Measurements from ENCODE around the gene LDLRAD3. TPM values are rescaled to one million over a fixed set of nuclear protein-coding genes. Genes with fewer than 3 reads are reported as not detected.

Gene LDLRAD3
- total RNA-seq, 2 donors from 2014 or later, result 30.8 to 42.5 TPM

DNA sequence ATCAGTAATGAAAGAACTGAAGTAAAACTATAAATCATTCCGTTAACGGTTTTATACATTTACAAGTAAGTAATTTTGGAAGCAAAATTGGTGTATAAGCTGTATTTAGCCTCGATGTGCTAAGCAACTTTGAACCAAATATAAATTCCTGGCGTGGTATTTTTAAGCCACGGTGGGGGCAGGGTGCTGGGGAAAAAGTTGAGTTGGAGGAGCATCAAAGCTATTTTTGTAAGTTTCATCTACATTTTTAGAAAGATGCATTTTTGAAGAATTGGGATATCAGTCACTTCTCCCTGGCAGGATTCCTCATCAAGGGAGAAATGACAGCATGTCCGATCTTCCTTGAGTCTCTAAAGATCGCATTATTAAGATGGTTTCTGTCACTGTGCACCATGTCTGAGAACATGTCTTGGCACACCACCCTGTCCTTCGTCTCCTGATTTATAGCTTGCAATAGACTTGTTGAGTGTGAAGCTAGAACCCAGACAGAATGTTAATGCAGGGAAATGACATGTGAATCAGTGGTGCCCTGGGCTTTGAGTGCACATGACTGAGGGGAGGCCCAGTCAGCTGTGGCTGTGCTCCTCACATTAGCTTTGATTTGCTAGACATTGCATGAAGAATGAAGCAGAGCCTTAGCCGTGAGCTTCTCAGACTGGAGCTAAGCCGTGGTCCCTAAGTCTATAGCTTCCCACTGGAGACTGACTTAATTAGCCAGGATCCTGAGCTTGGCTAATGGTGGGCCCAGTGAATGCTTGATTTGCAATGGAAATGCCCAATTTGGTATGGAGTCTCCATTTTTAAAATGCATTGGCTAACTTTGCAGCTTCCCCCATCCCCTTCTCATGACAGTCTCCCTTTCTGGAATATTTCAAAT is 218.4 kb downstream of the LDLRAD3 start:
- no peaks in the 10 kb centered on the region for H3K27me3 ChIP-seq (replicated peaks; ENCODE audit: insufficient read depth)
- DNase-seq (ENCODE audit: low spot score), result no peak
- H3K27ac ChIP-seq, result no peak overlapping the region
- no peaks in the 10 kb centered on the region for H3K36me3 ChIP-seq
- 74% methylated on average over 10 of the region's 10 CpGs for WGBS
- no peaks in the 10 kb centered on the region for H3K9me3 ChIP-seq
- H3K4me3 ChIP-seq, result no peak overlapping the region
- peaks cover 5% of the 10 kb centered on the region for H3K4me1 ChIP-seq (replicated peaks)
- no peak for TF ChIP-seq POLR2AphosphoS5 (IDR thresholded peaks at IDR 0.05)
- TF ChIP-seq, protein P1, sequence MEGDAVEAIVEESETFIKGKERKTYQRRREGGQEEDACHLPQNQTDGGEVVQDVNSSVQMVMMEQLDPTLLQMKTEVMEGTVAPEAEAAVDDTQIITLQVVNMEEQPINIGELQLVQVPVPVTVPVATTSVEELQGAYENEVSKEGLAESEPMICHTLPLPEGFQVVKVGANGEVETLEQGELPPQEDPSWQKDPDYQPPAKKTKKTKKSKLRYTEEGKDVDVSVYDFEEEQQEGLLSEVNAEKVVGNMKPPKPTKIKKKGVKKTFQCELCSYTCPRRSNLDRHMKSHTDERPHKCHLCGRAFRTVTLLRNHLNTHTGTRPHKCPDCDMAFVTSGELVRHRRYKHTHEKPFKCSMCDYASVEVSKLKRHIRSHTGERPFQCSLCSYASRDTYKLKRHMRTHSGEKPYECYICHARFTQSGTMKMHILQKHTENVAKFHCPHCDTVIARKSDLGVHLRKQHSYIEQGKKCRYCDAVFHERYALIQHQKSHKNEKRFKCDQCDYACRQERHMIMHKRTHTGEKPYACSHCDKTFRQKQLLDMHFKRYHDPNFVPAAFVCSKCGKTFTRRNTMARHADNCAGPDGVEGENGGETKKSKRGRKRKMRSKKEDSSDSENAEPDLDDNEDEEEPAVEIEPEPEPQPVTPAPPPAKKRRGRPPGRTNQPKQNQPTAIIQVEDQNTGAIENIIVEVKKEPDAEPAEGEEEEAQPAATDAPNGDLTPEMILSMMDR (IDR thresholded peaks at IDR 0.05), result no peak
- intact Hi-C loops (cut with DNase I), result no loop called here

- 81% methylated on average over 5 of the region's 5 CpGs for WGBS
- Histone ChIP-seq H3K4me3 (no peak overlapping the region), H3K36me3 (no peaks in the 10 kb centered on the region), H3K27me3 (replicated peaks; ENCODE audit: insufficient read depth) (no peaks in the 10 kb centered on the region), H3K9me3 (no peaks in the 10 kb centered on the region), H3K27ac (no peak overlapping the region), H3K4me1 (replicated peaks) (peaks cover 5% of the 10 kb centered on the region)
- intact Hi-C loops (cut with DNase I), result no loop called here
- no peak for DNase-seq (ENCODE audit: low spot score)
- TF ChIP-seq, protein P1 (IDR thresholded peaks at IDR 0.05), result no peak
Measured at GRCh38 chr11:36162883-36163434, 219.1 kb downstream of the LDLRAD3 start.

DNA sequence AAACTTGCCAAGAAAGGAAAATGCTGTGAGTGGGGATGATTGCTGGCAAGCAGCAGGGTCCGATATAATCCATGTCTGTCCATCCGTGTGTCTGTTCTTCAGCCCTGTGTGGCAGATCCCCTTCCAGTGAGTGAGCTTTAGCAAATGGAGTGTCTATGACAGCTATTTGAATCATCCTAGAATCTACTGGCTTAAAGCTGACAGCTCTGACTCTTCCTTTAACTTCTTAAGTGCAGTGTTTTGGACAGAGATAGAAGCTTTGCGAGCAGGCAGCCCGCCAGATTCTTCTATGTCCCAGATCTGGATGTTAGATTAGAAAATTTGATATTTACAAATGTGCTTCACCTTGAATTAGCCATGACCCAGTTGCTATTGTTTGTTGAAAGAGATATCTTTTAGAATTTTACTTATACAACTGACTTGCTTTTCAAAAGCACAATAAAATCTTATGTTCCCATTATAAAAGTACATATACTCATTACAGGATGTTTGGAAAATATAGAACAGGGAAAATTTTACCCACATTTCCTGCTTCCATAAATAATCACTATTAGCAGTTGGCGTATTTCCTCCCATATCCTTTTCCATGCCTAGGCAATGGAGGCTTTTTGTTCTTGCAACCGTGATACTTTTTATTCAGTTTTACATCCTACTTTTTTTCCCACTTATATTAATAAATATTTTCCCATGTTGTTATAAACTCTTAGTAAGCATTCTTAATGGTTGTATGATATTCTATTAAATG is 220.8 kb downstream of the LDLRAD3 start:
- DNase-seq (ENCODE audit: low spot score), result peak; percentile 40
- TF ChIP-seq POLR2A (IDR thresholded peaks at IDR 0.05) (no peak), POLR2AphosphoS5 (IDR thresholded peaks at IDR 0.05) (peak; percentile 35)
- 17% methylated on average over 6 of the region's 6 CpGs for WGBS
- peak overlapping the region in 1 of 2 donors; percentile 7 for H3K27ac ChIP-seq
- no peaks in the 10 kb centered on the region for H3K9me3 ChIP-seq
- no peak overlapping the region for H3K4me3 ChIP-seq
- H3K36me3 ChIP-seq, result no peaks in the 10 kb centered on the region
- peaks cover 5% of the 10 kb centered on the region for H3K4me1 ChIP-seq (replicated peaks)
- no peaks in the 10 kb centered on the region for H3K27me3 ChIP-seq (replicated peaks; ENCODE audit: insufficient read depth)
- intact Hi-C loops (cut with DNase I), result no loop called here

GRCh38 chr11:36165621-36166397 is 221.9 kb downstream of the LDLRAD3 start:
- WGBS, result 64% methylated on average over 3 of the region's 3 CpGs
- Histone ChIP-seq H3K9me3 (no peaks in the 10 kb centered on the region), H3K4me1 (replicated peaks) (peaks cover 5% of the 10 kb centered on the region), H3K36me3 (no peaks in the 10 kb centered on the region), H3K27me3 (replicated peaks; ENCODE audit: insufficient read depth) (no peaks in the 10 kb centered on the region), H3K27ac (no peak overlapping the region), H3K4me3 (no peak overlapping the region)
- TF ChIP-seq, protein P1 (IDR thresholded peaks at IDR 0.05), result no peak
- TF ChIP-seq POLR2A (IDR thresholded peaks at IDR 0.05) (no peak), POLR2AphosphoS5 (IDR thresholded peaks at IDR 0.05) (no peak)
- DNase-seq (ENCODE audit: low spot score), result no peak
- intact Hi-C loops (cut with DNase I), result no loop called here

DNA sequence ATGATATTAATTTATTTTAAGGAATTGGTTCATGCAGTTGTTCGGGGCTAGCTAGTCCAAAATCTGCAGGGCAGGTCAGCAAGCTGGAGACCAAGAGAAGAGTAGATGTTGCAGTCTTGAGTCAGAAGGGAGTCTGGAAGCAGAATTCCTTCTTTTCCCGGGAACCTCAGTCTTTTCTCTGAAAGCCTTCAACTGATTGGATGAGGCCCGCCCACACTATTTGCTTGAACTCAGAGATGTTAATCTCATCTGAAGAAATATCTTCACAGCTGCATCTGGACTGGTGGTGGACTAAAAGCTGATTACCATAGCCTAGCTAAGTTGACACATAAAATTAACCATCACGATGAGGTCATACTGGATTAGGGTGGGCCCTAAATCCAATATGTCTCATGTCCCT is 223.2 kb downstream of the LDLRAD3 start:
- Histone ChIP-seq H3K27ac (no peak overlapping the region), H3K36me3 (no peaks in the 10 kb centered on the region), H3K4me1 (replicated peaks) (peaks cover 5% of the 10 kb centered on the region), H3K9me3 (no peaks in the 10 kb centered on the region), H3K4me3 (no peak overlapping the region), H3K27me3 (replicated peaks; ENCODE audit: insufficient read depth) (no peaks in the 10 kb centered on the region)
- TF ChIP-seq, protein P1 (IDR thresholded peaks at IDR 0.05), result no peak
- TF ChIP-seq POLR2A (IDR thresholded peaks at IDR 0.05) (no peak), POLR2AphosphoS5 (IDR thresholded peaks at IDR 0.05) (no peak)
- intact Hi-C loops (cut with DNase I), result no loop called here
- no peak for DNase-seq (ENCODE audit: low spot score)
- WGBS, result 91% methylated on average over 4 of the region's 4 CpGs

All from prostate gland (tissue), 2 donors.